ENCODE data around the gene SDF4. TPM values are rescaled to one million over a fixed set of nuclear protein-coding genes. Genes with fewer than 3 reads are reported as not detected.
A peak's percentile ranks its signal among the peaks of the same experiment; 100 is the strongest.

The SDF4 gene
- total and polyA plus RNA-seq, 2 of the 13 experiments (the other 11 are each of a cell fraction or from before 2014, with no cell fraction given): 80.8 to 107 TPM

- TF ChIP-seq AHDC1 (CRISPR knock-in tag; IDR thresholded peaks at IDR 0.05; ENCODE audit: borderline replicate concordance) (no peak), PHF21A (CRISPR knock-in tag; IDR thresholded peaks at IDR 0.05) (peak; percentile 63), ZNF496 (CRISPR knock-in tag; IDR thresholded peaks at IDR 0.05; ENCODE audit: insufficient replicate concordance) (no peak), EZH2 (conservative IDR thresholded peaks at IDR 0.05; ENCODE audit: low read depth, low read length) (no peak), RAD21 (CRISPR knock-in tag; IDR thresholded peaks at IDR 0.05) (no peak), SNAPC2 (CRISPR knock-in tag; IDR thresholded peaks at IDR 0.05) (no peak), ZBTB3 (CRISPR knock-in tag; IDR thresholded peaks at IDR 0.05; ENCODE audit: borderline replicate concordance, low read depth) (no peak), MTA1 (CRISPR knock-in tag; IDR thresholded peaks at IDR 0.05; ENCODE audit: borderline replicate concordance) (peak; percentile 82), DMAP1 (CRISPR knock-in tag; IDR thresholded peaks at IDR 0.05) (0 out of 2 replicates have a peak, but pooled peaks have one; percentile 20), ZNF549 (CRISPR knock-in tag; IDR thresholded peaks at IDR 0.05) (no peak), NFRKB (IDR thresholded peaks at IDR 0.05) (no peak), NKX3-1 (CRISPR knock-in tag; IDR thresholded peaks at IDR 0.05) (no peak), NFE2L1 (CRISPR knock-in tag; IDR thresholded peaks at IDR 0.05; ENCODE audit: borderline replicate concordance) (no peak), NFYC (CRISPR knock-in tag; IDR thresholded peaks at IDR 0.05) (no peak), ZNF430 (CRISPR knock-in tag; IDR thresholded peaks at IDR 0.05) (peak; percentile 49; the same call in 1 of the 2 replicates), HOXA3 (CRISPR knock-in tag; IDR thresholded peaks at IDR 0.05) (peak; percentile 73; the same call in 1 of the 2 replicates)
- TF ChIP-seq, protein P1, sequence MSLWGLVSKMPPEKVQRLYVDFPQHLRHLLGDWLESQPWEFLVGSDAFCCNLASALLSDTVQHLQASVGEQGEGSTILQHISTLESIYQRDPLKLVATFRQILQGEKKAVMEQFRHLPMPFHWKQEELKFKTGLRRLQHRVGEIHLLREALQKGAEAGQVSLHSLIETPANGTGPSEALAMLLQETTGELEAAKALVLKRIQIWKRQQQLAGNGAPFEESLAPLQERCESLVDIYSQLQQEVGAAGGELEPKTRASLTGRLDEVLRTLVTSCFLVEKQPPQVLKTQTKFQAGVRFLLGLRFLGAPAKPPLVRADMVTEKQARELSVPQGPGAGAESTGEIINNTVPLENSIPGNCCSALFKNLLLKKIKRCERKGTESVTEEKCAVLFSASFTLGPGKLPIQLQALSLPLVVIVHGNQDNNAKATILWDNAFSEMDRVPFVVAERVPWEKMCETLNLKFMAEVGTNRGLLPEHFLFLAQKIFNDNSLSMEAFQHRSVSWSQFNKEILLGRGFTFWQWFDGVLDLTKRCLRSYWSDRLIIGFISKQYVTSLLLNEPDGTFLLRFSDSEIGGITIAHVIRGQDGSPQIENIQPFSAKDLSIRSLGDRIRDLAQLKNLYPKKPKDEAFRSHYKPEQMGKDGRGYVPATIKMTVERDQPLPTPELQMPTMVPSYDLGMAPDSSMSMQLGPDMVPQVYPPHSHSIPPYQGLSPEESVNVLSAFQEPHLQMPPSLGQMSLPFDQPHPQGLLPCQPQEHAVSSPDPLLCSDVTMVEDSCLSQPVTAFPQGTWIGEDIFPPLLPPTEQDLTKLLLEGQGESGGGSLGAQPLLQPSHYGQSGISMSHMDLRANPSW (CRISPR knock-in tag; IDR thresholded peaks at IDR 0.05; ENCODE audit: borderline replicate concordance): no peak
- TF ChIP-seq, protein P2, sequence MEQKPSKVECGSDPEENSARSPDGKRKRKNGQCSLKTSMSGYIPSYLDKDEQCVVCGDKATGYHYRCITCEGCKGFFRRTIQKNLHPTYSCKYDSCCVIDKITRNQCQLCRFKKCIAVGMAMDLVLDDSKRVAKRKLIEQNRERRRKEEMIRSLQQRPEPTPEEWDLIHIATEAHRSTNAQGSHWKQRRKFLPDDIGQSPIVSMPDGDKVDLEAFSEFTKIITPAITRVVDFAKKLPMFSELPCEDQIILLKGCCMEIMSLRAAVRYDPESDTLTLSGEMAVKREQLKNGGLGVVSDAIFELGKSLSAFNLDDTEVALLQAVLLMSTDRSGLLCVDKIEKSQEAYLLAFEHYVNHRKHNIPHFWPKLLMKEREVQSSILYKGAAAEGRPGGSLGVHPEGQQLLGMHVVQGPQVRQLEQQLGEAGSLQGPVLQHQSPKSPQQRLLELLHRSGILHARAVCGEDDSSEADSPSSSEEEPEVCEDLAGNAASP (CRISPR knock-in tag; IDR thresholded peaks at IDR 0.05; ENCODE audit: borderline replicate concordance): peak; percentile 31; the same call in 1 of the 2 replicates
- TF ChIP-seq, protein P3, sequence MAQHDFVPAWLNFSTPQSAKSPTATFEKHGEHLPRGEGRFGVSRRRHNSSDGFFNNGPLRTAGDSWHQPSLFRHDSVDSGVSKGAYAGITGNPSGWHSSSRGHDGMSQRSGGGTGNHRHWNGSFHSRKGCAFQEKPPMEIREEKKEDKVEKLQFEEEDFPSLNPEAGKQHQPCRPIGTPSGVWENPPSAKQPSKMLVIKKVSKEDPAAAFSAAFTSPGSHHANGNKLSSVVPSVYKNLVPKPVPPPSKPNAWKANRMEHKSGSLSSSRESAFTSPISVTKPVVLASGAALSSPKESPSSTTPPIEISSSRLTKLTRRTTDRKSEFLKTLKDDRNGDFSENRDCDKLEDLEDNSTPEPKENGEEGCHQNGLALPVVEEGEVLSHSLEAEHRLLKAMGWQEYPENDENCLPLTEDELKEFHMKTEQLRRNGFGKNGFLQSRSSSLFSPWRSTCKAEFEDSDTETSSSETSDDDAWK (CRISPR knock-in tag; IDR thresholded peaks at IDR 0.05): no peak
Measured at GRCh38 chr1:1239614-1240347, 8.0 kb upstream of the SDF4 start (continued).
